H1 (cell line): ENCODE measurements around the gene GAR1. TPM values are rescaled to one million over a fixed set of nuclear protein-coding genes. Genes with fewer than 3 reads are reported as not detected.

Experiments used
- HDAC6 ChIP-seq: IDR thresholded peaks from one replicate; pipeline ENCODE4 v1.7.1; 2012; ENCODE audit warnings: low read depth, mild to moderate bottlenecking, inconsistent platforms, low read length, moderate library complexity
- KDM5A ChIP-seq: fragments of 200-600 bp; IDR thresholded peaks from 2 replicates; pipeline ENCODE4 v1.7.1; 2012; ENCODE audit warnings: mild to moderate bottlenecking, low read length, inconsistent platforms, mixed read lengths
- SP1 ChIP-seq: IDR thresholded peaks from 2 replicates; pipeline ENCODE4 v1.6.1; 2011; ENCODE audit warnings: low read depth, low read length
- YY1 ChIP-seq: IDR thresholded peaks from 2 replicates; pipeline ENCODE4 v1.6.1; 2011; ENCODE audit warnings: low read depth, mild to moderate bottlenecking, low read length
- polyA plus RNA-seq, 7 experiments: library from polyadenylated mRNA; depleted of rRNA in 3 of 7; stranded (reverse) in 5 of 7; unstranded in 2 of 7; fragments of >200 nt in 5 of 7; fragments of 200-250 nt in 2 of 7; gene quantifications; 1 replicate in 5 of 7; 2 replicates in 1 of 7; 4 replicates in 1 of 7; pipeline versions ENCODE4 v1.2.1 to v1.2.3, GENCODE V29; 2011 to 2013; ENCODE audit warnings: missing spikeins in 2 of 7, mixed read lengths in 2 of 7
- total RNA-seq: library from RNA; stranded (reverse); fragmentation: NEBNext Ultra II Directional; extraction: Animal tissue kit (Norgen Biotek cat#: 25700); gene quantifications from 2 replicates; pipeline ENCODE4 v1.2.1, GENCODE V29; 2021

GAR1 gene
- total and polyA plus RNA-seq, 2 of the 8 experiments (the other 6 are each of a cell fraction or from before 2014, with no cell fraction given): 14.5 to 37.5 TPM

- TF ChIP-seq YY1 (no peak), KDM5A (no peak), HDAC6 (no peak), SP1 (no peak)
Measured at GRCh38 chr4:109816894-109817293, 1.3 kb downstream of the GAR1 start (continued).
